H1 (cell line): ENCODE measurements around the gene ZNF74. TPM values are rescaled to one million over a fixed set of nuclear protein-coding genes. Genes with fewer than 3 reads are reported as not detected.
"Not testable (repeated sequence)": the region's sequence is repeated elsewhere in the genome, so short reads cannot be mapped to it uniquely, and the experiment has no call there.

ENCODE experiments used
- CTCF ChIA-PET: fragments of 300-600 bp; sonication (Branson Sonifier 250); formaldehyde crosslinking; loops from one replicate; lab custom pipeline; 2021; ENCODE audit not compliant: partially characterized antibody; lab: Charles Lee
- POLR2A ChIA-PET: fragments of 300-600 bp; sonication (Branson Sonifier 250); formaldehyde crosslinking; loops from one replicate; lab custom pipeline; 2021; ENCODE audit warnings: inconsistent platforms; ENCODE audit not compliant: partially characterized antibody; lab: Charles Lee
- DNase-seq, 2 experiments: peaks; one replicate each; pipeline versions ENCODE4 v3.0.0 to v3.0.0-alpha.2; 2010 to 2022; ENCODE audit warnings: low spot score in 2 of 2, low read depth in 1 of 2, mixed read lengths in 1 of 2
- FAIRE-seq: peaks from 2 replicates; lab custom pipeline; 2011; peaks lifted over from hg19 to GRCh38; lab: Jason Lieb, UNC
- H2AFZ ChIP-seq: 2 replicates; pipeline ENCODE4 v1.8.1; 2012; ENCODE audit warnings: low read length, inconsistent platforms
- H2AK5ac ChIP-seq: 2 replicates; pipeline ENCODE4 v1.6.1; 2013; ENCODE audit warnings: low read depth, low read length
- H2BK120ac ChIP-seq: replicated peaks from 2 replicates; pipeline ENCODE3; 2013; ENCODE audit warnings: low read depth, low read length, inconsistent platforms
- H2BK12ac ChIP-seq: 2 replicates; pipeline ENCODE4 v1.6.1; 2013; ENCODE audit warnings: low read depth, low read length
- H2BK15ac ChIP-seq: 2 replicates; pipeline ENCODE4 v1.6.1; 2013; ENCODE audit warnings: low read length
- H2BK20ac ChIP-seq: 2 replicates; pipeline ENCODE4 v1.6.1; 2013; ENCODE audit warnings: low read length
- H2BK5ac ChIP-seq: 2 replicates; pipeline ENCODE4 v1.6.1; 2013; ENCODE audit warnings: low read depth, low read length
- H3K14ac ChIP-seq: 2 replicates; pipeline ENCODE4 v1.6.1; 2013; ENCODE audit warnings: inconsistent platforms; ENCODE audit not compliant: insufficient read length
- H3K18ac ChIP-seq: 2 replicates; pipeline ENCODE4 v1.6.1; 2013; ENCODE audit warnings: low read length; ENCODE audit errors: extremely low read depth
- H3K23ac ChIP-seq: 2 replicates; pipeline ENCODE4 v1.6.1; 2013; ENCODE audit warnings: inconsistent platforms; ENCODE audit not compliant: insufficient read length
- H3K23me2 ChIP-seq: 2 replicates; pipeline ENCODE4 v1.6.1; 2013; ENCODE audit warnings: low read depth, low read length
- H3K27ac ChIP-seq: 2 replicates; pipeline ENCODE4 v1.6.1; 2011; ENCODE audit warnings: low read depth, low read length, inconsistent platforms
- H3K27me3 ChIP-seq, 4 experiments: replicated peaks in 1 of 4; 1 replicate in 1 of 4; 2 replicates in 3 of 4; pipeline versions ENCODE4 v1.6.1 to v1.8.1; 2011 to 2013; ENCODE audit warnings: low read length in 3 of 4, mild to moderate bottlenecking in 3 of 4, inconsistent platforms in 2 of 4, mixed read lengths in 2 of 4, moderate library complexity in 1 of 4; ENCODE audit not compliant: control insufficient read depth in 3 of 4, insufficient read depth in 3 of 4; ENCODE audit errors: extremely low read depth in 1 of 4
- H3K36me3 ChIP-seq, 4 experiments: 2 replicates each; pipeline versions ENCODE4 v1.6.1 to v1.8.1; 2011 to 2013; ENCODE audit warnings: mild to moderate bottlenecking in 4 of 4, low read length in 3 of 4, moderate library complexity in 2 of 4, control low read depth in 1 of 4, inconsistent platforms in 1 of 4; ENCODE audit not compliant: insufficient read depth in 4 of 4, control insufficient read depth in 2 of 4
- H3K4ac ChIP-seq: replicated peaks from 2 replicates; pipeline ENCODE3; 2013; ENCODE audit warnings: low read length, low read depth, mixed read lengths, inconsistent platforms; ENCODE audit not compliant: insufficient read length
- H3K4me1 ChIP-seq, 4 experiments: replicated peaks in 1 of 4; 1 replicate in 1 of 4; 2 replicates in 3 of 4; pipeline versions ENCODE4 v1.6.1 to v1.8.1; 2011 to 2013; ENCODE audit warnings: low read length in 3 of 4, inconsistent platforms in 2 of 4, mixed read lengths in 1 of 4; ENCODE audit not compliant: insufficient read depth in 4 of 4, control insufficient read depth in 3 of 4
- H3K4me2 ChIP-seq, 2 experiments: 2 replicates each; pipeline versions ENCODE4 v1.6.1 to v1.8.1; 2011 to 2013; ENCODE audit warnings: low read depth in 2 of 2, low read length in 2 of 2, control low read depth in 1 of 2, inconsistent platforms in 1 of 2, mild to moderate bottlenecking in 1 of 2; ENCODE audit not compliant: insufficient read depth in 1 of 2
- H3K4me3 ChIP-seq, 4 experiments: fragments of 200-600, 300-600 bp in 1 of 4; sonication (generic), shearing (Covaris generic), sonication (Bioruptor Twin) in 1 of 4; 2 replicates each; pipeline versions ENCODE4 v1.5.1 to v1.8.1; 2011 to 2016; ENCODE audit warnings: low read length in 4 of 4, low read depth in 3 of 4, control low read depth in 2 of 4, inconsistent platforms in 2 of 4, mild to moderate bottlenecking in 2 of 4, mixed read lengths in 1 of 4, moderate library complexity in 1 of 4; ENCODE audit not compliant: insufficient read depth in 2 of 4; ENCODE audit errors: extremely low read depth in 1 of 4
- H3K56ac ChIP-seq: replicated peaks from 2 replicates; pipeline ENCODE3; 2013; ENCODE audit warnings: low read depth, mild to moderate bottlenecking, mixed read lengths, low read length, inconsistent platforms; ENCODE audit not compliant: insufficient read length
- H3K79me1 ChIP-seq: 2 replicates; pipeline ENCODE4 v1.6.1; 2013; ENCODE audit warnings: low read depth, low read length, control low read depth
- H3K79me2 ChIP-seq, 2 experiments: 2 replicates each; pipeline versions ENCODE4 v1.6.1 to v1.8.1; 2012 to 2013; ENCODE audit warnings: low read length in 2 of 2, mild to moderate bottlenecking in 2 of 2, inconsistent platforms in 1 of 2; ENCODE audit not compliant: insufficient read depth in 2 of 2, control insufficient read depth in 1 of 2
- H3K9ac ChIP-seq, 4 experiments: replicated peaks in 1 of 4; 1 replicate in 1 of 4; 2 replicates in 3 of 4; pipeline versions ENCODE4 v1.6.1 to v1.8.1; 2011 to 2013; ENCODE audit warnings: low read depth in 3 of 4, low read length in 3 of 4, control low read depth in 2 of 4, mild to moderate bottlenecking in 2 of 4, moderate library complexity in 2 of 4, inconsistent platforms in 1 of 4; ENCODE audit errors: extremely low read depth in 1 of 4
- H3K9me3 ChIP-seq, 2 experiments: 2 replicates each; pipeline versions ENCODE4 v1.6.1 to v1.8.1; 2012 to 2013; ENCODE audit warnings: mild to moderate bottlenecking in 2 of 2, moderate library complexity in 2 of 2, control low read depth in 1 of 2, inconsistent platforms in 1 of 2, low read depth in 1 of 2, low read length in 1 of 2, mixed read lengths in 1 of 2; ENCODE audit not compliant: insufficient read depth in 2 of 2
- H4K20me1 ChIP-seq, 2 experiments: replicated peaks in 1 of 2; 2 replicates each; pipeline versions ENCODE3 to v1.8.1; 2011 to 2013; ENCODE audit warnings: inconsistent platforms in 2 of 2, low read length in 2 of 2, mild to moderate bottlenecking in 1 of 2; ENCODE audit not compliant: insufficient read depth in 2 of 2, control insufficient read depth in 1 of 2
- H4K5ac ChIP-seq: 2 replicates; pipeline ENCODE4 v1.6.1; 2013; ENCODE audit warnings: low read length, low read depth, mixed read lengths, inconsistent platforms; ENCODE audit not compliant: insufficient read length
- H4K8ac ChIP-seq: 2 replicates; pipeline ENCODE4 v1.8.0; 2013; ENCODE audit warnings: mild to moderate bottlenecking, moderate library complexity, low read length, inconsistent platforms; ENCODE audit not compliant: insufficient read depth; ENCODE audit errors: extremely low read depth
- H4K91ac ChIP-seq: replicated peaks from 2 replicates; pipeline ENCODE3; 2013; ENCODE audit warnings: low read length, mixed read lengths, inconsistent platforms; ENCODE audit not compliant: insufficient read length
- WGBS, 2 experiments: shearing (Covaris generic) in 1 of 2; methylation state at CpG; one replicate each; pipeline versions ENCODE4 v1.1.6 to v1.1.7; 2013 to 2015; ENCODE audit warnings: low lambda C conversion rate in 2 of 2, mixed read lengths in 2 of 2, inconsistent platforms in 1 of 2, low coverage in 1 of 2, missing lambda C conversion rate in 1 of 2; ENCODE audit not compliant: insufficient replicate concordance in 2 of 2, insufficient coverage in 1 of 2, insufficient read length in 1 of 2; ENCODE audit errors: extremely low coverage in 1 of 2, missing lambda C conversion rate in 1 of 2; 5-methylcytosine and 5-hydroxymethylcytosine counted together
- polyA plus RNA-seq, 7 experiments: library from polyadenylated mRNA; depleted of rRNA in 3 of 7; stranded (reverse) in 5 of 7; unstranded in 2 of 7; fragments of >200 nt in 5 of 7; fragments of 200-250 nt in 2 of 7; gene quantifications; 1 replicate in 5 of 7; 2 replicates in 1 of 7; 4 replicates in 1 of 7; pipeline versions ENCODE4 v1.2.1 to v1.2.3, GENCODE V29; 2011 to 2013; ENCODE audit warnings: missing spikeins in 2 of 7, mixed read lengths in 2 of 7
- total RNA-seq: library from RNA; stranded (reverse); fragmentation: NEBNext Ultra II Directional; extraction: Animal tissue kit (Norgen Biotek cat#: 25700); gene quantifications from 2 replicates; pipeline ENCODE4 v1.2.1, GENCODE V29; 2021

Gene ZNF74
- total and polyA plus RNA-seq, 2 of the 8 experiments (the other 6 are each of a cell fraction or from before 2014, with no cell fraction given), result 29.7 to 45.7 TPM

GRCh38 chr22:20360866-20361751, 32.8 kb upstream of the ZNF74 start:
- H4K8ac ChIP-seq, H2AFZ ChIP-seq, H2BK12ac ChIP-seq, CTCF ChIA-PET, H2BK20ac ChIP-seq, H3K4me1 ChIP-seq, H2AK5ac ChIP-seq, H3K14ac ChIP-seq, H3K4me2 ChIP-seq, H3K79me2 ChIP-seq, H3K27ac ChIP-seq, FAIRE-seq, POLR2A ChIA-PET, H3K79me1 ChIP-seq, H3K36me3 ChIP-seq, H3K23me2 ChIP-seq, H2BK5ac ChIP-seq, H4K91ac ChIP-seq, H2BK120ac ChIP-seq, H3K56ac ChIP-seq, H3K23ac ChIP-seq, H3K9me3 ChIP-seq, H3K18ac ChIP-seq, H3K27me3 ChIP-seq, H4K5ac ChIP-seq, H4K20me1 ChIP-seq, H3K9ac ChIP-seq, H3K4ac ChIP-seq, H3K4me3 ChIP-seq, H2BK15ac ChIP-seq: not testable (repeated sequence)
- peak in 1 of 2 experiments; percentile 29 for DNase-seq
- 89% methylated on average over 12 of the region's 145 CpGs; no CpG with 5 or more reads in 1 of the 2 experiments for WGBS, 2 experiments
